MM.1S (cell line): Measurements from ENCODE around the gene ARID5A.

Source experiments
- DNase-seq: peaks from one replicate; pipeline ENCODE4 v3.0.0-alpha.2; 2015
- H2AFZ ChIP-seq: fragments of 300-600 bp; sonication (generic); 2 replicates; pipeline ENCODE4 v1.6.0; 2016; ENCODE audit warnings: antibody characterized with exemption, low read length
- H3F3A ChIP-seq: fragments of 300-600 bp; sonication (generic); 2 replicates; pipeline ENCODE4 v1.6.1; 2016; ENCODE audit warnings: mild to moderate bottlenecking, antibody characterized with exemption, low read length, moderate library complexity, mixed read lengths; ENCODE audit not compliant: insufficient read depth
- H3K27ac ChIP-seq: fragments of 300-600 bp; sonication (generic); 2 replicates; pipeline ENCODE4 v1.5.1; 2016; ENCODE audit warnings: mild to moderate bottlenecking, low read length
- H3K27me3 ChIP-seq: fragments of 300-600 bp; sonication (generic); replicated peaks from 2 replicates; pipeline ENCODE4 v1.6.0; 2016; ENCODE audit warnings: low read length; ENCODE audit not compliant: insufficient read depth
- H3K36me3 ChIP-seq: fragments of 300-600 bp; sonication (generic); replicated peaks from 2 replicates; pipeline ENCODE4 v1.6.1; 2016; ENCODE audit warnings: mild to moderate bottlenecking, low read length, mixed read lengths; ENCODE audit not compliant: insufficient read depth
- H3K4me1 ChIP-seq: fragments of 300-600 bp; sonication (generic); 2 replicates; pipeline ENCODE4 v1.6.1; 2016; ENCODE audit warnings: low read length, mixed read lengths
- H3K4me2 ChIP-seq: fragments of 300-600 bp; sonication (generic); 2 replicates; pipeline ENCODE4 v1.6.0; 2016; ENCODE audit warnings: low read depth, low read length
- H3K4me3 ChIP-seq: fragments of 300-600 bp; sonication (generic); 2 replicates; pipeline ENCODE4 v1.5.1; 2016; ENCODE audit warnings: low read length, mixed read lengths
- H3K79me2 ChIP-seq: fragments of 300-600 bp; sonication (generic); 2 replicates; pipeline ENCODE4 v1.6.1; 2016; ENCODE audit warnings: mixed run types, low read length, mixed read lengths
- H3K9ac ChIP-seq: fragments of 300-600 bp; sonication (generic); 2 replicates; pipeline ENCODE4 v1.6.1; 2016; ENCODE audit warnings: low read length, mixed read lengths
- H3K9me2 ChIP-seq: fragments of 300-600 bp; sonication (generic); replicated peaks from 2 replicates; pipeline ENCODE4 v1.6.1; 2016; ENCODE audit warnings: mild to moderate bottlenecking, low read length, mixed read lengths; ENCODE audit not compliant: insufficient read depth
- H3K9me3 ChIP-seq: fragments of 300-600 bp; sonication (generic); replicated peaks from 2 replicates; pipeline ENCODE4 v1.6.1; 2016; ENCODE audit warnings: mild to moderate bottlenecking, low read length, mixed read lengths; ENCODE audit not compliant: insufficient read depth
- H4K20me1 ChIP-seq: fragments of 300-600 bp; sonication (generic); 2 replicates; pipeline ENCODE4 v1.6.1; 2016; ENCODE audit warnings: mild to moderate bottlenecking, low read length, moderate library complexity, mixed read lengths; ENCODE audit not compliant: insufficient read depth
- CTCF ChIP-seq: fragments of 300-600 bp; sonication (generic); IDR thresholded peaks from 2 replicates; pipeline ENCODE4 v1.5.1; 2016; ENCODE audit warnings: antibody characterized with exemption, low read length, mixed read lengths
- EZH2 ChIP-seq: fragments of 300-600 bp; sonication (generic); optimal IDR thresholded peaks from 2 replicates; pipeline ENCODE3; 2017; ENCODE audit warnings: low read depth, mild to moderate bottlenecking, antibody characterized with exemption, low read length, mixed read lengths
- EZH2phosphoT487 ChIP-seq: fragments of 300-600 bp; sonication (generic); IDR thresholded peaks from 2 replicates; pipeline ENCODE4 v1.6.1; 2018; ENCODE audit warnings: antibody characterized with exemption, low read length

Gene ARID5A

GRCh38 chr2:96564563-96564962 is 28.0 kb downstream of the ARID5A start:
- no peak for DNase-seq
- no peaks in the 10 kb centered on the region for H3K9me2 ChIP-seq
- H3F3A ChIP-seq, result no peaks in the 10 kb centered on the region
- H2AFZ ChIP-seq, result no peak overlapping the region
- no peak overlapping the region for H3K4me2 ChIP-seq
- TF ChIP-seq CTCF, result no peak
- TF ChIP-seq EZH2, result no peak
- no peak for TF ChIP-seq EZH2phosphoT487
- no peak overlapping the region for H3K9ac ChIP-seq
- no peaks in the 10 kb centered on the region for H3K36me3 ChIP-seq
- no peak overlapping the region for H3K27ac ChIP-seq
- H3K9me3 ChIP-seq, result no peaks in the 10 kb centered on the region
- H3K4me1 ChIP-seq, result no peaks in the 10 kb centered on the region
- no peak overlapping the region for H3K4me3 ChIP-seq
- no peaks in the 10 kb centered on the region for H4K20me1 ChIP-seq
- no peaks in the 10 kb centered on the region for H3K79me2 ChIP-seq
- no peaks in the 10 kb centered on the region for H3K27me3 ChIP-seq

- Histone ChIP-seq H3K27ac (no peak overlapping the region), H3K4me3 (no peak overlapping the region), H3K36me3 (no peaks in the 10 kb centered on the region), H2AFZ (no peak overlapping the region), H3F3A (no peaks in the 10 kb centered on the region), H3K4me1 (no peaks in the 10 kb centered on the region), H4K20me1 (no peaks in the 10 kb centered on the region), H3K9ac (no peak overlapping the region), H3K27me3 (no peaks in the 10 kb centered on the region), H3K79me2 (no peaks in the 10 kb centered on the region), H3K9me2 (no peaks in the 10 kb centered on the region), H3K4me2 (no peak overlapping the region), H3K9me3 (no peaks in the 10 kb centered on the region)
- no peak for DNase-seq
- TF ChIP-seq CTCF (no peak), EZH2phosphoT487 (no peak), EZH2 (no peak)
Measured at GRCh38 chr2:96565111-96565510, 28.6 kb downstream of the ARID5A start.

GRCh38 chr2:96568094-96568493 is 31.5 kb downstream of the ARID5A start:
- Histone ChIP-seq H3K27me3 (no peaks in the 10 kb centered on the region), H3K4me3 (no peak overlapping the region)
- TF ChIP-seq EZH2phosphoT487 (no peak), EZH2 (no peak), CTCF (no peak)

More at GRCh38 chr2:96568094-96568493, 31.5 kb downstream of the ARID5A start:
- Histone ChIP-seq H2AFZ (no peak overlapping the region), H3K9ac (no peak overlapping the region), H3K9me2 (no peaks in the 10 kb centered on the region), H3K27ac (no peak overlapping the region), H3K9me3 (no peaks in the 10 kb centered on the region), H3K4me2 (no peak overlapping the region), H3F3A (no peaks in the 10 kb centered on the region), H3K79me2 (no peaks in the 10 kb centered on the region), H3K36me3 (no peaks in the 10 kb centered on the region), H4K20me1 (no peaks in the 10 kb centered on the region), H3K4me1 (no peaks in the 10 kb centered on the region)
- no peak for DNase-seq
